Measurements from ENCODE around the gene KAT6B. TPM values are rescaled to one million over a fixed set of nuclear protein-coding genes. Genes with fewer than 3 reads are reported as not detected.

The KAT6B gene
- total RNA-seq, 1 donor from 2014 or later: 21.7 TPM

DNA sequence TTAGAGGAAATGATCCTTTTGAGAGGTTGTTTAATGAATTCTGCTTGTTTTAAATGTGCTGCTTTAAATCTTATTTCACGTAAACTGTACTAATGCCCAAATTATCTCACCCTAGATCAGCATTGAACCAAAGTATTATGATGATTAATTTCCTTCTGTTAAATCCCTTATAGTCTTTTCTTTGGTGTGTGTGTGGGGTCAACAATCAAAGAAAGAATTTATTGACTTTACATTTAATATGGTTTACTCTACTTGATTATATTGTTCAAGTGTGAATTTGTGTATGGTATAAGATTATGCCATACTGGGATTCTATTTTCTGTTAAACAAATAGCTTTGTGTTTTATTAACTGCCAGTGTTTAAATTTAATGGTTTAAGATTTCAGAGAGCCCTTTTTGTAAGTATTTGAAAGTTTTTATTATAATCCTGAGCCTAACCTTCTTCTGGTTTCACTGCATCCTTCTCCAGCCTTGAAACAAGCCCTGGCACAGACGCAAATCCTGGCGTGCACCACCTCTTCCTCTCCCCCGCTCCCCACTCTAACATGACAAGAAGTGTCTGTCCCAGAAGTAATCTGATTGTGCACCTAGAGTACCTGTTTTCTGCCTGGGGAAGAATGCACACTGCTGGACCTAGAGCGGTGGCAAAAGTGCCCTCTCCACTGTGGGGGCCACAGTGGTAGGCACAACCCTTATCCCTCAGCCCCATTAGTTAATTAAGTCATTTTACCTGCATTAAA is 70.6 kb downstream of the KAT6B start:
- no peaks in the 10 kb centered on the region for H3K9me3 Mint-ChIP-seq (ENCODE audit: unreplicated experiment)
- no peak overlapping the region for H2AFZ ChIP-seq (ENCODE audit: low read depth, low read length)

DNA sequence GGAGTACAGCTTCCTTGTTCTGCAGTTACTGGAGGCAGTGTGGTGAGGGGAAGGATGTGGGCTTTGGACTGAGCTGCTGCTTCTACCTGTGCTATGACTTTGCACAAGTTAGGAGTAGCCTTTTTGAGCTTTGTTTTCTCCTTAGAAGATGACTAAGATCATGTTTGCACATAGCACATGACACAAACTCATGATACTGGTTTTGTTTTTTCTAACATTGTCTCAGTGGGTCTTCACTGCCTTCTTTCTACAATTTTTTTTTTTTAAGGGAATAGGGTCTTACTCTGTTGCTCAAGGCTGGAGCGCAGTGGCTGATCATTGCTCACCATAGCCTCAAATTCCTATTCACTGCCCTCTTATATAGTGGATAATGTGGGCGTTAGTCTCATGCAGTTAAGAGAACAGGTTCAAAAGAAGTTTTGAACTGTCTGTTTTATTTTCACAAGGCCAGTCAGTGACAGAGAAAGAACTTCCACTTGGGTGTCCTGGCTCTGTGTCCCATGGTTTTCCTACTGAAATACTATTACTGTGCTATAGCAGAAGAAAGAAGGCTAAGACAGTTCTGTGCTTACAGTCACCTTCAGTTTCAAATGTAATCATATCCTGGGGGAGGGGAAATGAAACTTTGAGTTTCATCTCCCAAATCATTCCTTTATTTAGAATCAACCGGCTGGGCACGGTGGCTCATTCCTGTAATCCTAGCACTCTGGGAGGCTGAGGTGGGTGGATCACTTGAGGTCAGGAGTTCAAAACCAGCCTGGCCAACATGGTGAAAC is 72.0 kb downstream of the KAT6B start:
- Histone ChIP-seq H3K27me3 (ENCODE audit: insufficient read depth, low read length) (no peaks in the 10 kb centered on the region), H4K20me1 (ENCODE audit: insufficient read depth, low read length) (peaks cover 49% of the 10 kb centered on the region), H3K4me2 (ENCODE audit: low read length) (no peak overlapping the region), H3K79me2 (ENCODE audit: insufficient read depth, low read length) (peaks cover 24% of the 10 kb centered on the region), H3K4me3 (ENCODE audit: insufficient read depth, low read depth, low read length) (no peak overlapping the region), H3K4me1 (ENCODE audit: insufficient read depth, low read length) (peaks cover 6% of the 10 kb centered on the region), H2AFZ (ENCODE audit: low read depth, low read length) (no peak overlapping the region), H3K9ac (ENCODE audit: low read length) (no peak overlapping the region), H3K27ac (ENCODE audit: low read depth, low read length) (no peak overlapping the region), H3K9me3 (ENCODE audit: insufficient read depth, low read depth, low read length) (no peaks in the 10 kb centered on the region), H3K36me3 (ENCODE audit: insufficient read depth, low read length) (no peaks in the 10 kb centered on the region)
- Mint-ChIP-seq H3K36me3 (ENCODE audit: low read depth, unreplicated experiment) (no peaks in the 10 kb centered on the region), H3K27ac (ENCODE audit: unreplicated experiment) (no peak overlapping the region), H3K4me3 (ENCODE audit: unreplicated experiment) (no peak overlapping the region), H3K9me3 (ENCODE audit: unreplicated experiment) (no peaks in the 10 kb centered on the region), H3K4me1 (ENCODE audit: low read depth, unreplicated experiment) (peaks cover 13% of the 10 kb centered on the region), H3K27me3 (ENCODE audit: low read depth, unreplicated experiment) (no peaks in the 10 kb centered on the region)
- DNase-seq (ENCODE audit: low read depth) (no peak), FAIRE-seq (no peak)
- TF ChIP-seq, protein P1, sequence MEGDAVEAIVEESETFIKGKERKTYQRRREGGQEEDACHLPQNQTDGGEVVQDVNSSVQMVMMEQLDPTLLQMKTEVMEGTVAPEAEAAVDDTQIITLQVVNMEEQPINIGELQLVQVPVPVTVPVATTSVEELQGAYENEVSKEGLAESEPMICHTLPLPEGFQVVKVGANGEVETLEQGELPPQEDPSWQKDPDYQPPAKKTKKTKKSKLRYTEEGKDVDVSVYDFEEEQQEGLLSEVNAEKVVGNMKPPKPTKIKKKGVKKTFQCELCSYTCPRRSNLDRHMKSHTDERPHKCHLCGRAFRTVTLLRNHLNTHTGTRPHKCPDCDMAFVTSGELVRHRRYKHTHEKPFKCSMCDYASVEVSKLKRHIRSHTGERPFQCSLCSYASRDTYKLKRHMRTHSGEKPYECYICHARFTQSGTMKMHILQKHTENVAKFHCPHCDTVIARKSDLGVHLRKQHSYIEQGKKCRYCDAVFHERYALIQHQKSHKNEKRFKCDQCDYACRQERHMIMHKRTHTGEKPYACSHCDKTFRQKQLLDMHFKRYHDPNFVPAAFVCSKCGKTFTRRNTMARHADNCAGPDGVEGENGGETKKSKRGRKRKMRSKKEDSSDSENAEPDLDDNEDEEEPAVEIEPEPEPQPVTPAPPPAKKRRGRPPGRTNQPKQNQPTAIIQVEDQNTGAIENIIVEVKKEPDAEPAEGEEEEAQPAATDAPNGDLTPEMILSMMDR (IDR thresholded peaks at IDR 0.05; ENCODE audit: insufficient read depth, low read depth, low read length): no peak
- TF ChIP-seq EZH2 (IDR thresholded peaks at IDR 0.05; ENCODE audit: insufficient read depth, low read length): no peak

More for the DNA sequence above, 70.6 kb downstream of the KAT6B start:
- Histone ChIP-seq H3K27ac (ENCODE audit: low read depth, low read length) (no peak overlapping the region), H3K79me2 (ENCODE audit: insufficient read depth, low read length) (peaks cover 23% of the 10 kb centered on the region), H3K4me3 (ENCODE audit: insufficient read depth, low read depth, low read length) (no peak overlapping the region), H3K9me3 (ENCODE audit: insufficient read depth, low read depth, low read length) (no peaks in the 10 kb centered on the region), H3K4me2 (ENCODE audit: low read length) (no peak overlapping the region), H3K4me1 (ENCODE audit: insufficient read depth, low read length) (peaks cover 6% of the 10 kb centered on the region), H4K20me1 (ENCODE audit: insufficient read depth, low read length) (peaks cover 52% of the 10 kb centered on the region), H3K9ac (ENCODE audit: low read length) (no peak overlapping the region), H3K36me3 (ENCODE audit: insufficient read depth, low read length) (no peaks in the 10 kb centered on the region), H3K27me3 (ENCODE audit: insufficient read depth, low read length) (no peaks in the 10 kb centered on the region)
- no peak overlapping the region for H3K4me3 Mint-ChIP-seq (ENCODE audit: unreplicated experiment)
- H3K27ac Mint-ChIP-seq (ENCODE audit: unreplicated experiment): no peak overlapping the region
- peaks cover 13% of the 10 kb centered on the region for H3K4me1 Mint-ChIP-seq (ENCODE audit: low read depth, unreplicated experiment)
- H3K36me3 Mint-ChIP-seq (ENCODE audit: low read depth, unreplicated experiment): no peaks in the 10 kb centered on the region
- no peaks in the 10 kb centered on the region for H3K27me3 Mint-ChIP-seq (ENCODE audit: low read depth, unreplicated experiment)
- FAIRE-seq (no peak), DNase-seq (ENCODE audit: low read depth) (no peak)
- TF ChIP-seq, protein P1 (IDR thresholded peaks at IDR 0.05; ENCODE audit: insufficient read depth, low read depth, low read length): no peak
- TF ChIP-seq EZH2 (IDR thresholded peaks at IDR 0.05; ENCODE audit: insufficient read depth, low read length): no peak

All from astrocyte (in vitro differentiated cells and primary cell).